Stimulated activated CD8-positive, alpha-beta memory T cell treated with anti-CD3 and anti-CD28 coated beads, Interleukin-12 subunit alpha, Interleukin-12 subunit beta, amount 100 ng/mL, for 4 hours (primary cell): ENCODE data around the gene CNTNAP5.

ENCODE experiments used
- DNase-seq: peaks from one replicate; pipeline ENCODE4 v3.0.0-alpha.2; 2020; ENCODE audit warnings: low read depth

Gene CNTNAP5

GRCh38 chr2:124559236-124559635 is 534.1 kb downstream of the CNTNAP5 start:
- DNase-seq: no peak

- DNase-seq: no peak
Measured at GRCh38 chr2:124560592-124561112, 535.6 kb downstream of the CNTNAP5 start.

- DNase-seq: no peak
Measured at GRCh38 chr2:124561486-124561885, 536.4 kb downstream of the CNTNAP5 start.

- no peak for DNase-seq
Measured at GRCh38 chr2:124563426-124563825, 538.3 kb downstream of the CNTNAP5 start.

GRCh38 chr2:124566518-124566970 is 541.5 kb downstream of the CNTNAP5 start:
- no peak for DNase-seq

- DNase-seq: no peak
Measured at GRCh38 chr2:124570872-124571271, 545.8 kb downstream of the CNTNAP5 start.

- no peak for DNase-seq
Measured at GRCh38 chr2:124571836-124572235, 546.7 kb downstream of the CNTNAP5 start.

- no peak for DNase-seq
Measured at GRCh38 chr2:124572934-124573634, 548.0 kb downstream of the CNTNAP5 start.

GRCh38 chr2:124575497-124575896 is 550.4 kb downstream of the CNTNAP5 start:
- no peak for DNase-seq

GRCh38 chr2:124580263-124580662 is 555.2 kb downstream of the CNTNAP5 start:
- no peak for DNase-seq

- no peak for DNase-seq
Measured at GRCh38 chr2:124582387-124582786, 557.3 kb downstream of the CNTNAP5 start.

- no peak for DNase-seq
Measured at GRCh38 chr2:124584615-124585014, 559.5 kb downstream of the CNTNAP5 start.

GRCh38 chr2:124585277-124585676 is 560.2 kb downstream of the CNTNAP5 start:
- no peak for DNase-seq

- no peak for DNase-seq
Measured at GRCh38 chr2:124586210-124586609, 561.1 kb downstream of the CNTNAP5 start.

- no peak for DNase-seq
Measured at GRCh38 chr2:124586835-124587234, 561.7 kb downstream of the CNTNAP5 start.

GRCh38 chr2:124589971-124590370 is 564.9 kb downstream of the CNTNAP5 start:
- no peak for DNase-seq

GRCh38 chr2:124602759-124603158 is 577.7 kb downstream of the CNTNAP5 start:
- no peak for DNase-seq

- no peak for DNase-seq
Measured at GRCh38 chr2:124604940-124605339, 579.9 kb downstream of the CNTNAP5 start.

GRCh38 chr2:124607679-124608078 is 582.6 kb downstream of the CNTNAP5 start:
- DNase-seq: no peak

GRCh38 chr2:124609667-124610066 is 584.6 kb downstream of the CNTNAP5 start:
- no peak for DNase-seq

- DNase-seq: no peak
Measured at GRCh38 chr2:124610141-124610540, 585.1 kb downstream of the CNTNAP5 start.

GRCh38 chr2:124610866-124611265 is 585.8 kb downstream of the CNTNAP5 start:
- DNase-seq: no peak

GRCh38 chr2:124623560-124623959 is 598.5 kb downstream of the CNTNAP5 start:
- DNase-seq: no peak

- DNase-seq: no peak
Measured at GRCh38 chr2:124625561-124625960, 600.5 kb downstream of the CNTNAP5 start.
